ENCODE results near the gene ARFGEF2. TPM values are rescaled to one million over a fixed set of nuclear protein-coding genes. Genes with fewer than 3 reads are reported as not detected.

Gene ARFGEF2
- total and polyA plus RNA-seq, 11 donors, result 7.5 to 52.7 (median 40.2) TPM

DNA sequence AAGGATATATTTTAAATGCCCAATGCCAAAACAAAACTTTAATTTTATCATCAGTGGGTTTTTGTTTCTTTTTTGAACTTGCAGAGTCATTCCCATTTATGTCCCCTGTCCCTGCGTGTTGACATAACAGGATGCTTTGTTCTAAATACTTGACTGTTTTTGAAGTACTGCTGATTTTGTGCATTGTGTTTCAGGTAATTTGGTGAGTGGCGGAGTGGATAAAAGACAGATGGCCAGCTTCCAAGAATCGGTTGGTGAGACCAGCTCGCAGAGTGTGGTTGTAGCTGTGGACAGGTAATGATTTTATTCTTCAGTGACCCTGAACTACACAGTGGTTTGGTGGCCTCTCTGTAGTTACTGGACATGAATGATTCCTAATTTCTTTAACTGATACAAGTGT lies 74.1 kb downstream of the ARFGEF2 start:
- no peaks in the 10 kb centered on the region for H3K9me3 ChIP-seq
- H3K36me3 ChIP-seq, result peaks cover 0 to 100% (median 100%) of the 10 kb centered on the region in 9 donors
- no peak overlapping the region for H3K27ac ChIP-seq
- no peaks in the 10 kb centered on the region for H3K27me3 ChIP-seq
- no peaks in the 10 kb centered on the region for H3K4me1 ChIP-seq
- no peak for TF ChIP-seq CTCF (IDR thresholded peaks at IDR 0.05)
- no peak for TF ChIP-seq POLR2A (IDR thresholded peaks at IDR 0.05)
- no peak overlapping the region for H3K4me3 ChIP-seq
- ATAC-seq (no peak), DNase-seq (no peak)
- intact Hi-C loops (cut with DNase I), result no loop called here
- 65 to 81% (median 75%) methylated on average over 4 of the region's 4 CpGs for WGBS, 4 donors

- no peaks in the 10 kb centered on the region for H3K4me1 ChIP-seq
- TF ChIP-seq CTCF (IDR thresholded peaks at IDR 0.05) (no peak), POLR2A (IDR thresholded peaks at IDR 0.05) (no peak)
- H3K9me3 ChIP-seq, result no peaks in the 10 kb centered on the region
- peaks cover 0 to 100% (median 95%) of the 10 kb centered on the region in 9 donors for H3K36me3 ChIP-seq
- WGBS, 4 donors, result 48 to 70% (median 61%) methylated on average over 3 of the region's 3 CpGs
- intact Hi-C loops (cut with DNase I), result no loop called here
- H3K4me3 ChIP-seq, result no peak overlapping the region
- DNase-seq (no peak), ATAC-seq (no peak)
- H3K27ac ChIP-seq, result no peak overlapping the region
- H3K27me3 ChIP-seq, result no peaks in the 10 kb centered on the region
These were observed 78.7 kb downstream of the ARFGEF2 start for GRCh38 chr20:48999890-49000870.

DNA sequence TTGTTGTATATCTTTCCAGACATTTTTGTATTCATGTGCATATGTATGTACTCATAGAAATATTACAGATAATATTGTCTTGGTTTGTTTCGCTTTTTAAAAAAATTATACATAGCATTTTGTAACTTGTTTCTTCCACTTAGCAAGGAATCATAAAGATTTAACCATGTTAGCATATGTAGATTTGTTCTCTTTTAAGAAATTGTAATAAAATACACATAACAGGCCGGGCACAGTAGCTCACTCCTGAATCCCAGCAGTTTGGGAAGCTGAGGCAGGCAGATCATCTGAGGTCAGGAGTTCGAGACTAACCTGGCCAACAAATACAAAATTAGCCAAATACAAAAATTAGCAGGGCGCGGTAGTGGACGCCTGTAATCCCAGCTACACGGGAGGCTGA lies 80.2 kb downstream of the ARFGEF2 start:
- Histone ChIP-seq H3K9me3 (no peaks in the 10 kb centered on the region), H3K4me3 (no peak overlapping the region), H3K36me3 (peaks cover 0 to 100% (median 95%) of the 10 kb centered on the region in 9 donors), H3K27ac (no peak overlapping the region), H3K4me1 (no peaks in the 10 kb centered on the region), H3K27me3 (no peaks in the 10 kb centered on the region)
- ATAC-seq, result no peak
- 96 to 97% (median 97%) methylated on average over 7 of the region's 7 CpGs for WGBS, 4 donors
- intact Hi-C loops (cut with DNase I), result no loop called here
- no peak for DNase-seq
- TF ChIP-seq CTCF (IDR thresholded peaks at IDR 0.05), result no peak
- TF ChIP-seq POLR2A (IDR thresholded peaks at IDR 0.05), result no peak

DNA sequence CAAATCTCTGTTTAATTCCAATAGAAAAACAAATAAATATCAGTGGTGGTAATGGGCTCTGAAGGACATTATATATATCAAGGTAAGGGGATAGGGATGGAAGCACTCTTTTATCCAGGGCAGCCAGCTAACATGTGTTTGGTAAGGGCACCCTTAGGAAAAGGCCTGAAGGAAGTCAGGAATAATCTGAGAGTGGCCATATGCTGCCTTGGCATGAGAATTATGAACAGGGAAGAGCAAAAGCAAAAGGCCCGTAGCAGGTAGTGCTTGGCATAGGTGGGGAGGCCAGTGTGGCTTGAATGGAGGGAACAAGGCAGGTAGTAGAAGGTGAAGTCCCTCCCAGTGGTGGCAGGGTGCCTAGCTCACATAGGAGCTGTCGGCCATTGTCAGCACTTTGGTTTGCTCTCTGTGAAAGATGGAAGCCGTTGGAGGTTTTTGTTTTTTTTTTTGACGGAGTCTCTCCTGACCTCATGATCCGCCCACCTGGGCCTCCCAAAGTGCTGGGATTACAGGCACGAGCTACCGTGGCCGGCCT lies 85.0 kb downstream of the ARFGEF2 start:
- Histone ChIP-seq H3K4me3 (no peak overlapping the region), H3K36me3 (peaks cover 0 to 100% (median 95%) of the 10 kb centered on the region in 9 donors), H3K27me3 (no peaks in the 10 kb centered on the region), H3K27ac (no peak overlapping the region), H3K9me3 (no peaks in the 10 kb centered on the region), H3K4me1 (no peaks in the 10 kb centered on the region)
- intact Hi-C loops (cut with DNase I), result no loop called here
- DNase-seq (no peak), ATAC-seq (no peak)
- TF ChIP-seq CTCF (IDR thresholded peaks at IDR 0.05), result no peak
- no peak for TF ChIP-seq POLR2A (IDR thresholded peaks at IDR 0.05)
- WGBS, 4 donors, result 81 to 88% (median 86%) methylated on average over 8 of the region's 8 CpGs
